HG02840 (cell line): ENCODE measurements around the gene MNAT1.
"Not testable (repeated sequence)": the region's sequence is repeated elsewhere in the genome, so short reads cannot be mapped to it uniquely, and the experiment has no call there.

Source experiments
- ATAC-seq: cut with Tn5 transposase; IDR thresholded peaks from one replicate; pipeline ENCODE4 v1.9.1; 2021; ENCODE audit warnings: mild to moderate bottlenecking, moderate library complexity, moderate number of reproducible peaks; ENCODE audit not compliant: unreplicated experiment, low FRiP score

Gene MNAT1

GRCh38 chr14:60800409-60800808 lies 65.8 kb downstream of the MNAT1 start:
- no peak for ATAC-seq

- no peak for ATAC-seq
Observed at GRCh38 chr14:60803871-60804270, 69.3 kb downstream of the MNAT1 start.

- no peak for ATAC-seq
Observed at GRCh38 chr14:60805841-60806430, 71.4 kb downstream of the MNAT1 start.

GRCh38 chr14:60807247-60807646 lies 72.7 kb downstream of the MNAT1 start:
- no peak for ATAC-seq

GRCh38 chr14:60807971-60808370 lies 73.4 kb downstream of the MNAT1 start:
- ATAC-seq, result no peak

GRCh38 chr14:60812987-60813386 lies 78.4 kb downstream of the MNAT1 start:
- ATAC-seq, result no peak

GRCh38 chr14:60815371-60815770 lies 80.8 kb downstream of the MNAT1 start:
- peak; percentile 92 for ATAC-seq

GRCh38 chr14:60817113-60817512 lies 82.6 kb downstream of the MNAT1 start:
- no peak for ATAC-seq

- no peak for ATAC-seq
Observed at GRCh38 chr14:60819575-60819974, 85.0 kb downstream of the MNAT1 start.

- no peak for ATAC-seq
Observed at GRCh38 chr14:60838601-60839000, 104.0 kb downstream of the MNAT1 start.

GRCh38 chr14:60839057-60839456 lies 104.5 kb downstream of the MNAT1 start:
- no peak for ATAC-seq

GRCh38 chr14:60839657-60840056 lies 105.1 kb downstream of the MNAT1 start:
- no peak for ATAC-seq

- ATAC-seq, result no peak
Observed at GRCh38 chr14:60840313-60840712, 105.8 kb downstream of the MNAT1 start.

- peak; percentile 93 for ATAC-seq
Observed at GRCh38 chr14:60845523-60845922, 111.0 kb downstream of the MNAT1 start.

GRCh38 chr14:60848066-60848465 lies 113.5 kb downstream of the MNAT1 start:
- ATAC-seq, result no peak

- ATAC-seq, result not testable (repeated sequence)
Observed at GRCh38 chr14:60851692-60852091, 117.1 kb downstream of the MNAT1 start.

- ATAC-seq, result no peak
Observed at GRCh38 chr14:60856111-60856510, 121.5 kb downstream of the MNAT1 start.

GRCh38 chr14:60859525-60859924 lies 125.0 kb downstream of the MNAT1 start:
- no peak for ATAC-seq

- no peak for ATAC-seq
Observed at GRCh38 chr14:60861545-60862140, 127.1 kb downstream of the MNAT1 start.

- ATAC-seq, result no peak
Observed at GRCh38 chr14:60862283-60862682, 127.7 kb downstream of the MNAT1 start.

GRCh38 chr14:60863249-60863648 lies 128.7 kb downstream of the MNAT1 start:
- no peak for ATAC-seq

GRCh38 chr14:60865378-60866127 lies 131.0 kb downstream of the MNAT1 start:
- no peak for ATAC-seq
